Naive thymus-derived CD8-positive, alpha-beta T cell (primary cell): ENCODE results near the gene CHCHD10. TPM values are rescaled to one million over a fixed set of nuclear protein-coding genes. Genes with fewer than 3 reads are reported as not detected.

ENCODE experiments used
- ATAC-seq, 2 donors: fragments of 150-1000 bp; cut with Tn5 transposase in 1 of 2; sonication (Bioruptor Pico), chemical (Tn5 transposase) in 1 of 2; 1 replicate in 1 of 2; 2 replicates in 1 of 2; pipeline ENCODE4 v1.10.0; 2021; ENCODE audit warnings: mild to moderate bottlenecking in 2 of 2, moderate library complexity in 2 of 2
- POLR2A ChIA-PET: fragments of 350-600 bp; sonication (Branson Sonifier 250); formaldehyde crosslinking; loops from one replicate; lab custom pipeline; 2021; ENCODE audit warnings: antibody characterized with exemption; lab: Charles Lee
- DNase-seq, 10 donors: peaks; one replicate each; pipeline versions ENCODE4 v3.0.0 to v3.0.0-alpha.2; 2020 to 2022
- H3K27ac Mint-ChIP-seq, 10 donors: one replicate each; pipeline ENCODE4 v1.8.0; 2020 to 2022; ENCODE audit warnings: mild to moderate bottlenecking in 10 of 10, mixed read lengths in 10 of 10, moderate library complexity in 4 of 10, inconsistent platforms in 1 of 10
- H3K27me3 Mint-ChIP-seq, 5 donors: one replicate each; pipeline ENCODE4 v1.8.0; 2021 to 2022; ENCODE audit warnings: mixed read lengths in 5 of 5
- H3K36me3 Mint-ChIP-seq, 3 donors: one replicate each; pipeline ENCODE4 v1.8.0; 2020 to 2022; ENCODE audit warnings: mixed read lengths in 3 of 3, mild to moderate bottlenecking in 2 of 3, inconsistent platforms in 1 of 3
- H3K4me1 Mint-ChIP-seq, 4 donors: one replicate each; pipeline ENCODE4 v1.8.0; 2021 to 2022; ENCODE audit warnings: mixed read lengths in 4 of 4
- H3K4me3 Mint-ChIP-seq, 10 donors: one replicate each; pipeline ENCODE4 v1.8.0; 2020 to 2022; ENCODE audit warnings: mild to moderate bottlenecking in 10 of 10, mixed read lengths in 10 of 10, moderate library complexity in 6 of 10, inconsistent platforms in 1 of 10
- H3K9me3 Mint-ChIP-seq, 9 donors: one replicate each; pipeline ENCODE4 v1.8.0; 2020 to 2022; ENCODE audit warnings: mixed read lengths in 9 of 9, mild to moderate bottlenecking in 3 of 9, inconsistent platforms in 1 of 9, moderate library complexity in 1 of 9
- polyA plus RNA-seq, 3 donors: library from polyadenylated mRNA; unstranded; fragments of 300-500 nt; fragmentation: Illumina TruSeq; gene quantifications; one replicate each; pipeline ENCODE4 v1.2.3, GENCODE V29; 2021
- total RNA-seq, 8 experiments: library from RNA in 2 of 8; stranded (reverse) in 2 of 8; gene quantifications; one replicate each; pipeline ENCODE4 v1.2.3 and lab custom pipeline; 2021 to 2026

CHCHD10 gene
- total and polyA plus RNA-seq, 5 experiments from 2014 or later: 26.1 to 47.4 (median 37.6) TPM

DNA sequence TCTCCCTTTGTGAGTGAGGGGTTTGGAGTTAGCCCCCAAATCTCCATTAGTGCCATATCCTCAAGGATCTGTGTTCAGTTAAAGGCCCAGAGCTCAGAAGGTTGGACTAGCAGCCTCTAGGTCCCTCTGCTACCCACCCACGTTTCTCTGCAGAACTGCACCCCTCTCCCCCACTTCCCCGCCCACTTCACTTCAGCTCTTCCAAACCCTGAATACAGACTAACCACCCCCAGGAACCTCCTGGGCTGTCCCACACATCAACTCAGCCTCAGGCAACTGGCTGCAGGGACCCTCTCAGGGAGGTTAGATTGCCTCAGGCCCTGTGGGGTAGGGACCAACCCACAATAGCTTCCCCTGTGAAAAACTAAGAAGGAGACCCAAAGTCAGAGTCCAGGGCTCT, 14.4 kb downstream of the CHCHD10 start:
- Mint-ChIP-seq H3K27ac (peak overlapping the region in 2 of 10 donors; percentile 3 to 20), H3K27me3 (no peaks in the 10 kb centered on the region), H3K9me3 (no peaks in the 10 kb centered on the region), H3K4me1 (peaks cover 9 to 44% (median 14%) of the 10 kb centered on the region in 4 donors), H3K4me3 (peak overlapping the region in 7 of 10 donors; percentile 14 to 85 (median 41)), H3K36me3 (no peaks in the 10 kb centered on the region)
- ATAC-seq (no peak), DNase-seq (peak in 1 of 10 donors; percentile 3)
- POLR2A ChIA-PET: interaction anchor here (1.5 to 2.7 kb wide), 3 partner anchors 10 to 23 kb away, joined by 9 to 13 read pairs (median 9); partner anchors contain the start of genes C22orf15 and CHCHD10

DNA sequence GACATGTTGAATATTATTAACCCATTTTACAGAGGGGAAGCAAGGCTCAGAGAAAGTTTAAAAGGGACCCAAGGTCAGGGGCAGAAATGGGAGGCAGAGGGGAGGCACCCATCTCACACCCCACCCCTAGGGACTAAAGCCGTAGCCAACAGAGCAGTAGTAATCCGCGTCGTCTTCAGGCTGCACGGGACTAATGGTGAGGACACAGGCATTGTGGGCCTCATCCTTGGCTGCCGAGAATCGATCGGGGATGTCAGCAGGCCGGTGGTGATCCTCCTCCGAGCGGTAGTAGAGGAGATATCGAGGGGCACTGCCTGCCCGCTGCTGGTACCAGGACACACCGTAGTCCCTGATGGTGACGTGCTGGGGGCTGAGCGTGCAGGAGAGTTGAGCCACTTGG, 15.0 kb downstream of the CHCHD10 start:
- DNase-seq (peak in 1 of 10 donors; percentile 61), ATAC-seq (no peak)
- Mint-ChIP-seq H3K36me3 (no peaks in the 10 kb centered on the region), H3K27me3 (no peaks in the 10 kb centered on the region), H3K9me3 (no peaks in the 10 kb centered on the region), H3K27ac (peak overlapping the region in 6 of 10 donors; percentile 22 to 89 (median 60)), H3K4me1 (peaks cover 9 to 44% (median 14%) of the 10 kb centered on the region in 4 donors), H3K4me3 (peak overlapping the region in 9 of 10 donors; percentile 33 to 86 (median 79))
- POLR2A ChIA-PET: interaction anchor here (1.1 to 2.7 kb wide), 4 partner anchors 10 to 14 kb away, joined by 3 to 19 read pairs (median 11); partner anchors contain the start of genes C22orf15 and CHCHD10

DNA sequence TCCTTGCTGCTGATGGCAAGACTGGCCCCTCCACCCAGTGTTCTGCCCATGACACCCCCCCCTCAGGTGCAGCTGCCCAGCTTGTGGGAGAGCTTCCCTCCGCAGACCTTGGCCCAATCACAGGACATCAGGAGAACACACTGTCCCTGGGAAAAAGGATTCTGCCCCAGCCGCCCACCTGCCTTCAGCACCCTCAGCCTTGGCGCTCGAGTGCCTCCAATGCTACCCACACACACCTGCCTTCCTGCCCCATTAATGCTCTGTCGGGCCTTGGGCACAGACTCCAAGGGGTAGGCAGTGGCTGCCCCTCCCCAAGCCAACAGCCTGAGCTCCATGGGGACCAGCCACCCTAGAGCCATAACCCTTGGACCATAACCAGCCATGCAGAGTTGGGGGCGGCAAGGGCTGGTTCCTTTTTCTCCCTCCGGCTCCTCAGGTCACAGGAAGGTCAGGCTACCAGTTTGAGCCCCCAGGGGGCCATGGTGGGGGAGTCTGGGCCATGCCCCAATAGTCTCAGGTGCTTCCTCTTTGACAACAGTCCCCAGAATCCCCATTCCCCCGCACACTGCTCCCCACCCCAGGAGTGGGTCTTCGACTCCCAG, 15.6 kb downstream of the CHCHD10 start:
- H3K27ac Mint-ChIP-seq: peak overlapping the region in 9 of 10 donors; percentile 57 to 94 (median 80)
- POLR2A ChIA-PET: interaction anchor here (0.7 to 2.7 kb wide), 4 partner anchors 11 to 59 kb away, joined by 3 to 19 read pairs (median 8); partner anchors contain the start of gene C22orf15
- ATAC-seq (no peak), DNase-seq (peak in 2 of 10 donors; percentile 37 to 73)
- H3K36me3 Mint-ChIP-seq: no peaks in the 10 kb centered on the region
- H3K9me3 Mint-ChIP-seq: no peaks in the 10 kb centered on the region
- peaks cover 9 to 44% (median 14%) of the 10 kb centered on the region in 4 donors for H3K4me1 Mint-ChIP-seq
- H3K4me3 Mint-ChIP-seq: peak overlapping the region; percentile 71 to 86 (median 79)
- no peaks in the 10 kb centered on the region for H3K27me3 Mint-ChIP-seq

DNA sequence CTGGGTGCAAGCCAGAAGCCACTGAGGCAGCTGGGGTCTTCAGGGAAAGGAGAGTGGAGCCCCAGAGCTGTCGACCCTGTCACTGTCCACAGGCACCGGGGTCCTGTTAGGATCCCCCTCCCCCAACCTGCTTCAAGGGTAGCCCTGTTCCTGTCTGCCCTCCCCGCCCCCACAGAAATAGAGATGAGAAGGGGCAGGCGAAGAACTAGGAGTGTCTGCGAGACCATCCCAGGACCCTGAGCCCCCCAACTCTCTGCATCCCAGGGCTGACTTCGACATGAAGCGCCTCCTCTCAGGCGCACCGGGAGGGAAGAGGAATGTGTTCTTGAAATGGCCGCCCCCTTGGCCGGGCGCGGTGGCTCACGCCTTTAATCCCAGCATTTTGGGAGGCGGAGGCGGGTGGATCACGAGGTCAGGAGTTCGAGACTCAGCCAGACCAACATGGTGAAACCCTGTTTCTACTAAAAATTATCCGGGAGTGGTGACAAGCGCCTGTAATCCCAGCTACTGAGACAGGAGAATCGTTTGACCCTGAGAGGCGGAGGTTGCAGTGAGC, 16.3 kb downstream of the CHCHD10 start:
- POLR2A ChIA-PET: interaction anchor here (0.5 to 2.7 kb wide), 15 partner anchors 8 to 259 kb away, joined by 3 to 19 read pairs (median 6); partner anchors contain the start of genes C22orf15, CABIN1, CHCHD10 and MIF
- ATAC-seq: peak in 1 of 2 donors; percentile 13

DNA sequence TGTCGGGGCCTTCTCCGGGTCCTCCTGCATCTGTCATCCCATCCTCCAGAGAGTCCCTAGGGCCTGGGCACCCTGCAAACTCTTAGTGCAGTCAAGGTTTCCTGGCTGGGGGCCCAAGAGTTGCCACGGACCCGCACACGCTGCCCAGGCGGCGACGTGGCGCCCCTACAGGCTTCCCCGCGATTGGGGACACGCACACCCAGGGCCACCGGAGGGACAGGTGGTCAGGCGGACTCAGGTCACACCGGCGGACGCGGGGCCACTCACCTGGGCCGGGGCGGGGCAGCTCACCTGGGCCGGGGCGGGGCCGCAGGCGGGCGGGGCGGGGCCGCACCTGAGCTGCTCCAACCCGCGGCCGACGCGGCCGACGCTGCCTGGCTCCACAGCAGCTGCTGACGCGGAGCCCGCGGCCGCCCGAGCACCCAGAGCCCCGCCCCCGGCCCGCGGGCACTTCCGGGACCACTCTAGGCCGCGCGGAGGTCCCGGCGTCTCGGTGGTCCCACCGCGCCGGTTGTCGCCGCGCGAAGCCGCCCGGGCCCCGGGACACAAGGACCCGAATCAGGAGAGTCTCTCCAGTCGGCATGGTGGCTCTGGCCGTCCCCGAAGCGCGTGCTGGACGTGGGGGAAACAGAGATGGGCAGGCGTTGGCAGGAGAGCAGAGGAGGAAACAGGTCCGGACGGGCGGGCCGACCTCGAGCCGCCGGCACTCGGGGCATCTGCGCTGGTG, 16.9 kb downstream of the CHCHD10 start, which contains the start of gene ZNF70:
TSS of gene ZNF70 (minus strand) at position 399 of the 727 bp plus-strand sequence. CDS start 5,972 bp downstream, outside the sequence.
- peaks cover 9 to 39% (median 14%) of the 10 kb centered on the region in 4 donors for H3K4me1 Mint-ChIP-seq
- ATAC-seq: peak; percentile 94 to 99
- peak; percentile 79 to 93 (median 86) for DNase-seq

More for the DNA sequence above, 16.3 kb downstream of the CHCHD10 start:
- Mint-ChIP-seq H3K4me1 (peaks cover 9 to 39% (median 14%) of the 10 kb centered on the region in 4 donors), H3K36me3 (peaks cover 0 to 4% (median 0%) of the 10 kb centered on the region in 3 donors), H3K27me3 (no peaks in the 10 kb centered on the region), H3K27ac (peak overlapping the region; percentile 25 to 91 (median 84)), H3K9me3 (peaks cover 0 to under 1% (median 0%) of the 10 kb centered on the region in 9 donors), H3K4me3 (peak overlapping the region; percentile 72 to 88 (median 81))
- DNase-seq: no peak

DNA sequence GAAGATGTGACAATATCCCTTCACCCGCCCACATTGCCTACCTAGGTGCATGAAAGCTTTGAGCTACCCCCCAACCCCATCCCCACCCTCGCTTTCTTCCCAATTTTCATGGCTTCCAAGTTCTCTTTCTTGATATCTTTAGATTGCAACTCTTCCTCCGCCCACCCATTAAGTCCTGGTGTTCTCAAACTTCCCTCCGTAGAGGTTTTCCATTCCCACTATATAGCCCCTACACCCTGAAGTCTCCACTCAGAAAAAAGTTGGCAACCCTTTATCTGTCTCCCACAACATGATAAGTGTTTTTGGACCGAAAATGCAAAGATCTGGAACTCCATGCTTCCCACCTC, 17.4 kb downstream of the CHCHD10 start:
- POLR2A ChIA-PET: interaction anchor here (0.6 to 2.7 kb wide), 14 partner anchors 10 to 260 kb away, joined by 3 to 19 read pairs (median 6); partner anchors contain the start of genes C22orf15, CABIN1, CHCHD10 and MIF
- ATAC-seq: no peak

More for the DNA sequence above, 16.9 kb downstream of the CHCHD10 start, which contains the start of gene ZNF70:
- Mint-ChIP-seq H3K27me3 (no peaks in the 10 kb centered on the region), H3K4me3 (peak within 1 kb of the TSS; percentile 78 to 90 (median 84)), H3K27ac (peak within 1 kb of the TSS; percentile 69 to 94 (median 88)), H3K36me3 (peaks cover 0 to 7% (median 0%) of the 10 kb centered on the region in 3 donors), H3K9me3 (peaks cover 0 to 2% (median 0%) of the 10 kb centered on the region in 9 donors)
- POLR2A ChIA-PET: interaction anchor here (0.5 to 2.7 kb wide), 14 partner anchors 9 to 260 kb away, joined by 3 to 19 read pairs (median 6); partner anchors contain the start of genes C22orf15, CABIN1, CHCHD10 and MIF

DNA sequence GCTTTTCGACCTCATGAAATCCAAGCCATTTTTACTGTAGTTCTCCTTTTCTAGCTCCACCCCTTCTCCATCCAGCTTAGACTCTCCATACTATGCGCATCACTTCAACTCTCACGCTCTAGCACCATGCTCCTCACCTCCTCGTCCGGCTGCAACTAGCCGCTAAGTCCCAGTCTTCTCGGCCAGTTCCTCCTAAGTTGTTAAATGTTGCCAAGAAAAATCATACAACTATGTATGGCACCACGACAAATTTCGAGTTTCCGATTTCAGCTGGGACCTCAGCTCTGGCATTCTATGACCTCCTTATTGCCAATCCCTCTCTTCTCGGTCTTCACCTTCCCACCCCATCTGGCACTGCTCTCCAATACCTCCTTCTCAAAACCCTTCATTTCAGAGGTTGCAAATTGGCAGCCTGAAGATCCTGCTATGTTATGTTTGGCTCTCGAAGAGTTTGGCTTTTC, 17.9 kb downstream of the CHCHD10 start:
- Mint-ChIP-seq H3K27ac (peak overlapping the region in 7 of 10 donors; percentile 50 to 90 (median 82)), H3K27me3 (no peaks in the 10 kb centered on the region), H3K36me3 (peaks cover 2 to 13% (median 5%) of the 10 kb centered on the region in 3 donors), H3K9me3 (peaks cover 0 to 2% (median 0%) of the 10 kb centered on the region in 9 donors), H3K4me3 (peak overlapping the region; percentile 73 to 90 (median 84)), H3K4me1 (peaks cover 9 to 34% (median 17%) of the 10 kb centered on the region in 4 donors)
- POLR2A ChIA-PET: interaction anchor here (0.6 to 2.7 kb wide), 7 partner anchors 10 to 261 kb away, joined by 3 to 19 read pairs (median 5); partner anchors contain the start of genes C22orf15, CABIN1 and CHCHD10
- ATAC-seq (no peak), DNase-seq (no peak)

More for the DNA sequence above, 17.4 kb downstream of the CHCHD10 start:
- peaks cover 9 to 36% (median 15%) of the 10 kb centered on the region in 4 donors for H3K4me1 Mint-ChIP-seq
- no peak for DNase-seq
- H3K27me3 Mint-ChIP-seq: no peaks in the 10 kb centered on the region
- H3K36me3 Mint-ChIP-seq: peaks cover 0 to 8% (median under 1%) of the 10 kb centered on the region in 3 donors
- H3K9me3 Mint-ChIP-seq: peaks cover 0 to 2% (median 0%) of the 10 kb centered on the region in 9 donors
- H3K27ac Mint-ChIP-seq: peak overlapping the region; percentile 49 to 90 (median 82)
- H3K4me3 Mint-ChIP-seq: peak overlapping the region; percentile 73 to 90 (median 84)

DNA sequence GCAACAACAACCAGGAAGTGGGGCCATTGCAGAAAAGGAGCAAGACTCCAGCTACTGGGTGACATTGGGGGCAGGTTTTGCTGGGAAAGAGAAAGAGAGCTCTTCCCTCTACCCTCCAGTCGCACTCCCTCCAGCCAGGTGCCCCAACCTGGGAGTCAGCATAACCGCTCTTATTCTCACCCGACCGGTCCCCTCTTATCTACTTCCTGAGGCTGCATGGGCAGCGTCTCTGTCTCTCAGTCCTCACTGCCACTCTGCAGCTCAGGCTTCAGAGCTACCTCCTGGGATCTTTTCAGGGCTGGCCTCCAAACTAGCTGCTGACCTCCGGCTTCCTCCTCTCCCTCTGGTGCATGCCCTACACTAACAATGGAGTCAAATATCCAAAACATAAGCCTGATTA, 22.0 kb downstream of the CHCHD10 start:
- ATAC-seq (no peak), DNase-seq (no peak)
- POLR2A ChIA-PET: no interaction called here
- no peaks in the 10 kb centered on the region for H3K27me3 Mint-ChIP-seq
- H3K27ac Mint-ChIP-seq: peak overlapping the region in 1 of 10 donors; percentile 52
- H3K4me3 Mint-ChIP-seq: no peak overlapping the region
- peaks cover 14 to 34% (median 23%) of the 10 kb centered on the region in 3 donors for H3K36me3 Mint-ChIP-seq
- peaks cover 0 to 15% (median 0%) of the 10 kb centered on the region in 9 donors for H3K9me3 Mint-ChIP-seq
- peaks cover 7 to 16% (median 14%) of the 10 kb centered on the region in 4 donors for H3K4me1 Mint-ChIP-seq

DNA sequence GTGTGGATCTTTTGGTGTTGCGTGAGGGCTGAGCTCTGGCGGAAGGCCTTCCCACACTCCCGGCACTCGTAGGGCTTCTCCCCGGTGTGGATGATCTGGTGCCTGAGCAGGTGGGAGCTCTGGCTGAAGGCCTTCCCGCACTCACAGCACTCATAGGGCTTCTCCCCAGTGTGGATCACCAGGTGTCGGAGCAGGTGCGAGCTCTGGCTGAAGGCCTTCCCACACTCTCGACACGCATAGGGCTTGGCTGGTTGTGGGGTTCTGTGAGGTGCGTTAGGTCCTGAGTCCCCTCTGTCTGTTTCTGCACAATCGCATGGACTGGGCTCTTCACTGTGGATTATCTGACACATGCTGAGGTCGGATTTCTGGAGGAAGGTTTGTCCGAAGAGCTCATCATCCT, 23.3 kb downstream of the CHCHD10 start:
- ATAC-seq: no peak
- DNase-seq: no peak
- Mint-ChIP-seq H3K27ac (no peak overlapping the region), H3K27me3 (no peaks in the 10 kb centered on the region), H3K9me3 (peaks cover 0 to 15% (median 0%) of the 10 kb centered on the region in 9 donors), H3K4me3 (no peak overlapping the region), H3K4me1 (peaks cover 0 to 6% (median 1%) of the 10 kb centered on the region in 4 donors), H3K36me3 (peaks cover 14 to 34% (median 23%) of the 10 kb centered on the region in 3 donors)
- POLR2A ChIA-PET: interaction anchor here (0.6 kb wide), 1 partner anchor 17 kb away, joined by 6 read pairs; no protein-coding TSS in a partner anchor

DNA sequence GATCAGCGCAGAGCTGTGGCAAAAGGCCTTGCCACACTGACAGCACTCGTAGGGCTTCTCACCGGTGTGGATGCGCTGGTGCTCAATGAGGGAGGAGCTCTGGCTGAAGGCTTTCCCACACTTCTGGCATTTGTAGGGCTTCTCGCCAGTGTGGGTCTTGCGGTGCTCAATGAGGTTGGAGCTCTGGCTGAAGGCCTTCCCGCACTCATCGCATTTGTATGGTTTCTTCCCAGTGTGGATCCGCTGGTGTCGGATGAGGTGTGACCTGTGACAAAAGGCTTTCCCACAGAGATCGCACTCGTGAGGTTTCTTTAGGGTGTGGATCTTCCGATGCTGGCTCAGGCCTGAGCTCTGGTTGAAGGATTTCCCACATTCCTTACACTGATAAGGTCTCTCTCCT, 23.8 kb downstream of the CHCHD10 start:
- Mint-ChIP-seq H3K4me1 (peaks cover 0 to 6% (median 1%) of the 10 kb centered on the region in 4 donors), H3K4me3 (no peak overlapping the region), H3K9me3 (peaks cover 0 to 15% (median 0%) of the 10 kb centered on the region in 9 donors), H3K27ac (no peak overlapping the region), H3K36me3 (peaks cover 14 to 34% (median 23%) of the 10 kb centered on the region in 3 donors), H3K27me3 (no peaks in the 10 kb centered on the region)
- POLR2A ChIA-PET: no interaction called here
- DNase-seq: no peak
- ATAC-seq: no peak

DNA sequence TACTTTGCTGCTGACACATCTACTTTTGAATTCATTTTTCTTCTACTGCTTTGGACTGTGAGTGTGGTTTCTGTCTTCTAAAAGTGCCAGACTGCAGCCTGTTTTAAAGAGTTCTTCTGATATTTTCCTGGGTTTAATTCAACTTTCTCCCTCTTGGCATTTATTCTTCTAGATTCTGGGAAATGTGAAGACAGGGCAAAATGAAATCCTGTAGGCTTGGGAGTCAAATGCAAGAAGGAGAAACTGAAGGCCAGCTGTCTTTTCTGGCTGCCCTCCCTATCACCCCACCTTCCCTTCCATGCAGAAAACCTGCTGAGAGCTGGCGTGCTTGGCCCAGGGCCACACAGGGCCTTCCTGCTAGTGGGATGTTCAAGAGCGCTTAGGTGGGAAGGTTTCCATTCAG, 24.5 kb downstream of the CHCHD10 start:
- POLR2A ChIA-PET: no interaction called here
- H3K27ac Mint-ChIP-seq: no peak overlapping the region
- no peak for ATAC-seq

More for the DNA sequence above, 24.5 kb downstream of the CHCHD10 start:
- Mint-ChIP-seq H3K4me3 (no peak overlapping the region), H3K36me3 (peaks cover 14 to 34% (median 23%) of the 10 kb centered on the region in 3 donors), H3K4me1 (peaks cover 0 to 6% (median 1%) of the 10 kb centered on the region in 4 donors), H3K27me3 (no peaks in the 10 kb centered on the region), H3K9me3 (peaks cover 0 to 15% (median 0%) of the 10 kb centered on the region in 9 donors)
- no peak for DNase-seq
